Heart right ventricle (tissue), 16 donors: Measurements from ENCODE around the gene PTER. TPM values are rescaled to one million over a fixed set of nuclear protein-coding genes. Genes with fewer than 3 reads are reported as not detected.

ENCODE experiments used
- ATAC-seq, 8 donors: fragments of 200-7000 bp; cut with Tn5 transposase; one replicate each; pipeline ENCODE4 v1.9.1; 2020; ENCODE audit warnings: mild to moderate bottlenecking in 8 of 8, moderate library complexity in 8 of 8, moderate number of reproducible peaks in 1 of 8
- DNase-seq, 2 donors: peaks; one replicate each; pipeline ENCODE4 v3.0.0-alpha.2; 2020
- H3K27ac ChIP-seq, 10 donors: fragments of 200-600 bp; sonication (generic) in 2 of 10; one replicate each; pipeline versions ENCODE4 v1.5.0 to v1.8.0; 2020 to 2022; ENCODE audit warnings: mild to moderate bottlenecking in 3 of 10
- H3K27me3 ChIP-seq, 7 donors: fragments of 200-600 bp; one replicate each; pipeline ENCODE4 v1.8.0; 2021 to 2022; ENCODE audit warnings: mild to moderate bottlenecking in 2 of 7
- H3K36me3 ChIP-seq, 9 donors: fragments of 200-600 bp; sonication (generic) in 1 of 9; one replicate each; pipeline versions ENCODE4 v1.5.0 to v1.8.0; 2020 to 2022; ENCODE audit warnings: mild to moderate bottlenecking in 2 of 9
- H3K4me1 ChIP-seq, 9 donors: fragments of 200-600 bp; sonication (generic) in 1 of 9; one replicate each; pipeline versions ENCODE4 v1.5.0 to v1.8.0; 2020 to 2022; ENCODE audit warnings: mild to moderate bottlenecking in 4 of 9
- H3K4me3 ChIP-seq, 10 donors: fragments of 200-600 bp; sonication (generic) in 2 of 10; one replicate each; pipeline versions ENCODE4 v1.5.0 to v1.8.0; 2020 to 2022; ENCODE audit warnings: mild to moderate bottlenecking in 7 of 10, moderate library complexity in 2 of 10
- H3K9me3 ChIP-seq, 11 donors: fragments of 200-600 bp in 10 of 11; sonication (generic) in 2 of 11; one replicate each; pipeline versions ENCODE4 v1.5.0 to v1.8.0; 2013 to 2022; ENCODE audit warnings: mild to moderate bottlenecking in 2 of 11, control low read depth in 1 of 11, moderate library complexity in 1 of 11
- CTCF ChIP-seq, 9 donors: fragments of 200-600 bp; sonication (generic) in 2 of 9; IDR thresholded peaks; one replicate each; pipeline versions ENCODE4 v1.5.0 to v1.8.0; 2021 to 2022; ENCODE audit warnings: antibody characterized with exemption in 9 of 9, mild to moderate bottlenecking in 5 of 9, moderate library complexity in 1 of 9
- WGBS, 2 donors: extraction: QIAGEN DNeasy Blood & Tissue Kit; methylation state at CpG; one replicate each; pipeline ENCODE4 v1.1.7; 2013; ENCODE audit warnings: inconsistent platforms in 1 of 2; 5-methylcytosine and 5-hydroxymethylcytosine counted together
- intact Hi-C, 10 donors: fragments of 100-400 bp; cut with DNase I; formaldehyde crosslinking; loops; one replicate each; pipeline versions ENCODE4 v1.11.1 to v1.14.2; 2022
- polyA plus RNA-seq, 2 donors: library from polyadenylated mRNA; stranded (reverse); fragments of 200-250 nt; gene quantifications; one replicate each; pipeline ENCODE4 v1.2.3, GENCODE V29; 2013
- total RNA-seq, 10 donors: library from RNA; stranded (reverse); fragmentation: NEBNext Ultra II Directional in 3 of 10; extraction: Animal tissue kit (Norgen Biotek cat#: 25700) in 3 of 10; gene quantifications; one replicate each; pipeline versions ENCODE4 v1.2.1 to v1.2.4, GENCODE V29; 2021 to 2023
- donor health status: Arrhythmogenic right ventricular cardiomyopathy.
- donor health status: ischemic (EF 13 %, LVEDD 7.1; RV severe dilation, severe dysfunction).
- donor health status: healthy with polysubstance abuse.
- donor health status: DM: no; HTN: yes; CAD: no.
- donor health status: DM: no; HTN: no; CAD: no.
- donor health status: ischemic (EF 25% LVEDD 6.9; RV normal size, moderate dysfunction).
- donor health status: ischemic (EF 25% LVEDD 5.7; RV mildly dilated, moderate dysfunction).
- donor health status: healthy.
- donor health status: DM: yes; HTN: yes; CAD: no.
- donor health status: Ischemic cardiomyopathy.
- donor health status: ischemic (EF 35%, LVEDD 5.7; RV mildly dilated, moderate dysfunction).
- donor health status: nonischemic (EF 11% LVEDD 7.7; RV severe dilation, severe dysfunction).
- donor health status: DM: yes; HTN: yes; CAD: no.
- donor health status: PGD.
- donor health status: ischemic (EF 29% LVEDD 5.4; RV normal size, mild dysfunction).
- donor health status: nonischemic (EF 23%, LVEDD 6.1; RV moderate dilation, normal function).

Gene PTER
- total and polyA plus RNA-seq, 12 donors, result 2.9 to 21.4 (median 14.5) TPM

DNA sequence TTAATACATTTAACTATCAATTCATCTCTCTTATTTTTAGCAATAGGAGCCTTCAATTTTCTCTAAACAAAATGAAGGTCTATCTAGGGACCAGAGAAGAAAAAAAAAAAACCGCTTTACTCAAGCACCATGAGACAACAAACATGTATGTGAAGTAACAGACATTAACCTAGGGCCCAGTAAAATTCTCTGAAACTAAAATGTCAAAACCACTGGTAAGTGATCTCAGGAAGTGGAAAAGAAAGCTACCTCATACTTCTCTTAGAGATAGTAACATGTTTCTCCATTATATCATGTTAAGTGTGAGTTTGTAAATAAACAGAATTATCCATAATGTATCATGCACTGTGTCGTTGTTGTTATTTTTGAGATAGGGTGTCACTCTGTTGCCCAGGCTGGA is 35.4 kb upstream of the PTER start:
- DNase-seq, result no peak
- ATAC-seq, result no peak
- H3K9me3 ChIP-seq, result no peaks in the 10 kb centered on the region
- intact Hi-C loops, result no loop called here
- H3K27me3 ChIP-seq, result no peaks in the 10 kb centered on the region
- no peaks in the 10 kb centered on the region for H3K36me3 ChIP-seq
- TF ChIP-seq CTCF (IDR thresholded peaks at IDR 0.05), result no peak
- WGBS, 2 donors, result 71 to 77% methylated on average over 2 of the region's 2 CpGs
- H3K27ac ChIP-seq, result no peak overlapping the region
- no peak overlapping the region for H3K4me3 ChIP-seq
- no peaks in the 10 kb centered on the region for H3K4me1 ChIP-seq

GRCh38 chr10:16408379-16408778 is 28.4 kb upstream of the PTER start:
- DNase-seq (no peak), ATAC-seq (no peak)
- no peak overlapping the region for H3K4me3 ChIP-seq
- no peaks in the 10 kb centered on the region for H3K36me3 ChIP-seq
- WGBS, 2 donors, result 25 to 36% methylated on average over 3 of the region's 3 CpGs
- peaks cover 0 to 10% (median 4%) of the 10 kb centered on the region in 7 donors for H3K27me3 ChIP-seq
- no peak for TF ChIP-seq CTCF (IDR thresholded peaks at IDR 0.05)
- H3K27ac ChIP-seq, result no peak overlapping the region
- no peaks in the 10 kb centered on the region for H3K4me1 ChIP-seq
- intact Hi-C loops, result loop anchor here in 1 of 10 donors (5.0 kb wide), 1 partner anchor 1489 kb away; no protein-coding TSS in a partner anchor
- no peaks in the 10 kb centered on the region for H3K9me3 ChIP-seq

GRCh38 chr10:16417341-16417740 is 19.5 kb upstream of the PTER start:
- Histone ChIP-seq H3K36me3 (no peaks in the 10 kb centered on the region), H3K9me3 (no peaks in the 10 kb centered on the region), H3K27me3 (peaks cover 0 to 31% (median 10%) of the 10 kb centered on the region in 7 donors), H3K4me1 (no peaks in the 10 kb centered on the region), H3K27ac (no peak overlapping the region), H3K4me3 (no peak overlapping the region)
- intact Hi-C loops, result no loop called here
- TF ChIP-seq CTCF (IDR thresholded peaks at IDR 0.05), result no peak
- ATAC-seq (no peak), DNase-seq (no peak)
- 24% methylated on average over 1 of the region's 1 CpG for WGBS, 2 donors

GRCh38 chr10:16423599-16423998 is 13.2 kb upstream of the PTER start:
- WGBS, 2 donors, result 72 to 84% methylated on average over 3 of the region's 3 CpGs
- no peak overlapping the region for H3K27ac ChIP-seq

More at GRCh38 chr10:16423599-16423998, 13.2 kb upstream of the PTER start:
- DNase-seq, result no peak
- Histone ChIP-seq H3K4me1 (no peaks in the 10 kb centered on the region), H3K9me3 (peaks cover 0 to 7% (median 0%) of the 10 kb centered on the region in 11 donors), H3K36me3 (no peaks in the 10 kb centered on the region), H3K4me3 (no peak overlapping the region), H3K27me3 (peaks cover 0 to 23% (median 10%) of the 10 kb centered on the region in 7 donors)
- intact Hi-C loops, result no loop called here
- no peak for ATAC-seq
- TF ChIP-seq CTCF (IDR thresholded peaks at IDR 0.05), result peak in 1 of 9 donors; percentile 9
